HFFc6 (cell line): Measurements from ENCODE around the gene FJX1. TPM values are rescaled to one million over a fixed set of nuclear protein-coding genes. Genes with fewer than 3 reads are reported as not detected.

Experiments used
- DNase-seq: peaks from one replicate; pipeline ENCODE4 v3.0.0-alpha.2; 2018
- H3K27ac Mint-ChIP-seq: 2 replicates; pipeline ENCODE4 v1.8.0; 2020; ENCODE audit warnings: mild to moderate bottlenecking, mixed read lengths
- H3K27me3 Mint-ChIP-seq: 2 replicates; pipeline ENCODE4 v1.8.0; 2021; ENCODE audit warnings: mild to moderate bottlenecking, moderate library complexity, mixed read lengths; ENCODE audit not compliant: insufficient read depth
- H3K36me3 Mint-ChIP-seq: 2 replicates; pipeline ENCODE4 v1.8.0; 2021; ENCODE audit warnings: low read depth, mixed read lengths
- H3K4me1 Mint-ChIP-seq: 2 replicates; pipeline ENCODE4 v1.8.0; 2020; ENCODE audit warnings: low read depth, mixed read lengths
- H3K4me3 Mint-ChIP-seq: 2 replicates; pipeline ENCODE4 v1.8.0; 2020; ENCODE audit warnings: mild to moderate bottlenecking, moderate library complexity, mixed read lengths
- H3K9me3 Mint-ChIP-seq: 2 replicates; pipeline ENCODE4 v1.8.0; 2020; ENCODE audit warnings: mild to moderate bottlenecking, mixed read lengths
- total RNA-seq, 6 experiments: library from RNA; stranded (reverse); fragmentation: NEBNext Ultra II Directional; extraction: Animal tissue kit (Norgen Biotek cat#: 25700); gene quantifications; 2 replicates in 1 of 6; 3 replicates in 5 of 6; pipeline ENCODE4 v1.2.3, GENCODE V29; 2021
- TF ChIP-seq, protein P1 (sequence below): fragments of 200-600 bp; sonication (generic); IDR thresholded peaks from 2 replicates; pipeline ENCODE4 v1.5.0; 2021; ENCODE audit warnings: antibody characterized with exemption, mild to moderate bottlenecking

Gene FJX1
- total RNA-seq, 6 experiments from 2014 or later, result 40.7 to 58.6 (median 46.8) TPM

DNA sequence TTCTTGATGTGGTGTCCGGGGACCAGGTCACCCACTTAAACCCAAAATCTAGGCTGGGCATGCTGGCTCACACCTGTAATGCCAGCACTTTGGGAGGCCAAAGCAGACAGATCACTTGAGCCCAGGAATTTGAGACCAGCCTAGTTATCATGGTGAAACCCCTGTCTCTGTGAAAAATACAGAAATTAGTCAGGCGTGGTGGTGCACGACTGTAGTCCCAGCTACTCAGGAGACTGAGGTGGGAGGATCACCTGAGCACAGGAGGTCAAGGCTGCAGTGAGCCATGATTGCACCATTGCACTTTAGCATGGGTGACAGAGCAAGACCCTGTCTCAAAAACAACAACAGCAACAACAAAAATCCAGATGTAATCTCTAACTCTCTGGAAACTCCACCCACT is 30.3 kb upstream of the FJX1 start:
- Mint-ChIP-seq H3K27me3 (no peaks in the 10 kb centered on the region; the same call in 1 of the 2 replicates), H3K4me1 (peaks cover 84% of the 10 kb centered on the region), H3K27ac (no peak overlapping the region; the same call in 1 of the 2 replicates), H3K4me3 (no peak overlapping the region), H3K9me3 (no peaks in the 10 kb centered on the region), H3K36me3 (no peaks in the 10 kb centered on the region)
- TF ChIP-seq, protein P1, sequence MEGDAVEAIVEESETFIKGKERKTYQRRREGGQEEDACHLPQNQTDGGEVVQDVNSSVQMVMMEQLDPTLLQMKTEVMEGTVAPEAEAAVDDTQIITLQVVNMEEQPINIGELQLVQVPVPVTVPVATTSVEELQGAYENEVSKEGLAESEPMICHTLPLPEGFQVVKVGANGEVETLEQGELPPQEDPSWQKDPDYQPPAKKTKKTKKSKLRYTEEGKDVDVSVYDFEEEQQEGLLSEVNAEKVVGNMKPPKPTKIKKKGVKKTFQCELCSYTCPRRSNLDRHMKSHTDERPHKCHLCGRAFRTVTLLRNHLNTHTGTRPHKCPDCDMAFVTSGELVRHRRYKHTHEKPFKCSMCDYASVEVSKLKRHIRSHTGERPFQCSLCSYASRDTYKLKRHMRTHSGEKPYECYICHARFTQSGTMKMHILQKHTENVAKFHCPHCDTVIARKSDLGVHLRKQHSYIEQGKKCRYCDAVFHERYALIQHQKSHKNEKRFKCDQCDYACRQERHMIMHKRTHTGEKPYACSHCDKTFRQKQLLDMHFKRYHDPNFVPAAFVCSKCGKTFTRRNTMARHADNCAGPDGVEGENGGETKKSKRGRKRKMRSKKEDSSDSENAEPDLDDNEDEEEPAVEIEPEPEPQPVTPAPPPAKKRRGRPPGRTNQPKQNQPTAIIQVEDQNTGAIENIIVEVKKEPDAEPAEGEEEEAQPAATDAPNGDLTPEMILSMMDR, result no peak
- DNase-seq, result no peak

DNA sequence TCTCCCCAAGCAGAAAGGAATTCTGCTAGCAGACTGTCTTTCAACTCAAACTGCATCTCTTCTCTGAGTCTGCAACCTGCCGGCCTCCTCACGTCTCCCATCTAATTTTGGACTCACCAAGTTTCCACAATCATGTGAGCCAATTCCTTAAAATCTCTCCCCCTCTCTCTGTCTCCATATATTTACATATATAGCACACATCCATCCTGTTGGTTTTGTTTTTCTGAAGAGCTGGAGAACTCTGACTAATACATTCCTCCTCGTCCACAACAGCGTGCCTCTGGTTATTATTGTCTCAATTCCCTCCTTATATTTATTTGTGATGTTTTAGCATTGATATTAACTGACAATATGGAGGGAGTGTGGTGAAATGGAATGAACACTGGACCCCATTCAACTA is 29.6 kb upstream of the FJX1 start:
- Mint-ChIP-seq H3K27me3 (peaks cover 2% of the 10 kb centered on the region; the same call in 1 of the 2 replicates), H3K4me3 (peak overlapping the region; percentile 40; the same call in 1 of the 2 replicates), H3K9me3 (no peaks in the 10 kb centered on the region), H3K27ac (peak overlapping the region; percentile 70), H3K36me3 (no peaks in the 10 kb centered on the region), H3K4me1 (peaks cover 84% of the 10 kb centered on the region)
- TF ChIP-seq, protein P1, result no peak
- peak; percentile 65 for DNase-seq

DNA sequence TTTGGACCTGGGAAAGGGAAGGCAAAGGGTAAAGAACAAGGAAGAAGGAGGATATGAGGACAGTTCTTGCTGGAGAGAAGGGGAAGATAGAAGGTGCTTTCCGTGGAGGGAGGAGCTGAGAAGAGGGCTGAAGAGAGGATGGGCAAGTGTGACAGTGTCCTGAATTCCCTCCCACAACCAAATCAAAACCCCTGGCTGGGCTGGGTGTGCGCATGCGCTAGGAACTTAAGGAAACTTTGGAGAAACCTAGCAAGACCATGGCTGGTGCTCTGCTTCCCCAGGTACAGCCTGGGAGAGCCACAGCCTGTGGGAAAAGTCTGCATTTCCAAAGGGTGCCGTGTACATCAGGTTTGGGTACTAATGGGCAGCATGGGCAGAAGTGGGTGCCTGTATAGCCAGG is 29.0 kb upstream of the FJX1 start:
- Mint-ChIP-seq H3K27me3 (peaks cover 3% of the 10 kb centered on the region; the same call in 1 of the 2 replicates), H3K4me3 (peak overlapping the region; percentile 6; the same call in 1 of the 2 replicates), H3K9me3 (no peaks in the 10 kb centered on the region), H3K27ac (peak overlapping the region; percentile 70; the same call in 1 of the 2 replicates), H3K36me3 (no peaks in the 10 kb centered on the region), H3K4me1 (peaks cover 82% of the 10 kb centered on the region)
- TF ChIP-seq, protein P1, result no peak
- DNase-seq, result no peak

DNA sequence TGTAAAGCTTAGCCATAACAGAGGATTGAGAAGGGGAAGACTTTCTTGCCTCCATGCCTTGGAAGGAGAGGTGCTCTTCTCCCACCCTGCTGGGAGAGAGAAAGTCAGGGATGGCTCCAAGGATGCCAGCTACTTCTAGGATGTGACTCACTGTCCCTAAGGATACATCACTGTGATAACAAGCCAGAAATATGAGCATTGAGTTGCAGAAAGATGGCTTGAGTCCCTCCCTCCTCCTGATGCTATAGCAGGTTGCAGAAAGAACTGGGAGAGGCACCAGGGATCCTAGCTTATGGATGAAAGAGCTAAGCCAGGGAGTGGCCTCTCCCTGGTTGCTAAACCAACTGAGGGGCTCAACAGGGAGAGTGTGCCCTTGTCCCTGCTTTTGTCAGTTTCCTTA is 27.8 kb upstream of the FJX1 start:
- Mint-ChIP-seq H3K4me1 (peaks cover 71% of the 10 kb centered on the region), H3K27me3 (peaks cover 7% of the 10 kb centered on the region; the same call in 1 of the 2 replicates)
- DNase-seq, result peak; percentile 52

DNA sequence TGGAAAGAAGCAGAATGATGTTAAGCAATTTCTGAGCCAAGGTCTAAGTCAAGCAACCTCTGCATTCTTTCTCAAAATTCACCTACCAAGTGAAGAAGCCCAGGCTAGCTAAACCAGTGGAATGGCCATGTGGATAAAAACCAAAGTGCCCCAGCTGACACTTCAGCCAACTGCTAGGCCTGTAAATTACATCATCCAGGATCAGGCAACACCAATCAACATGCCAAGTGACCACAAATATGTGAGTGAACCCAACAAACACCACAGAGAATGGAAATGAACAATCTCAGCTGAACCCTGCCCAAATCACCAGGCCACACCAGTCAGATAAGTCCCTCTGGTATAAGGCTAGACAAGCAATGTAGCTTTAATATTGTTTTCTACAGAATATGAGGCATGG is 25.1 kb upstream of the FJX1 start:
- DNase-seq, result peak; percentile 88
- peaks cover 6% of the 10 kb centered on the region; the same call in 1 of the 2 replicates for H3K36me3 Mint-ChIP-seq
- no peaks in the 10 kb centered on the region for H3K9me3 Mint-ChIP-seq
- TF ChIP-seq, protein P1, result no peak
- peak overlapping the region; percentile 33; the same call in 1 of the 2 replicates for H3K27ac Mint-ChIP-seq
- H3K27me3 Mint-ChIP-seq, result peaks cover 7% of the 10 kb centered on the region; the same call in 1 of the 2 replicates
- H3K4me3 Mint-ChIP-seq, result no peak overlapping the region
- H3K4me1 Mint-ChIP-seq, result peaks cover 56% of the 10 kb centered on the region

More for the DNA sequence above, 27.8 kb upstream of the FJX1 start:
- H3K4me3 Mint-ChIP-seq, result peak overlapping the region; percentile 31
- no peaks in the 10 kb centered on the region for H3K36me3 Mint-ChIP-seq
- TF ChIP-seq, protein P1, result no peak
- no peak overlapping the region; the same call in 1 of the 2 replicates for H3K27ac Mint-ChIP-seq
- H3K9me3 Mint-ChIP-seq, result no peaks in the 10 kb centered on the region
